Liver (tissue), 3 donors: ENCODE results near the gene HIPK2.

ENCODE experiments used
- CTCF ChIP-seq: fragments of 150-350 bp; IDR thresholded peaks from 2 replicates; pipeline ENCODE4 v1.5.1; 2017; ENCODE audit warnings: improper control_type of control experiment, low read depth, low read length; ENCODE audit not compliant: missing input control
- RXRA ChIP-seq, 2 donors: IDR thresholded peaks; 2 replicates each; pipeline ENCODE4 v1.6.1; 2017 to 2018; ENCODE audit warnings: antibody characterized with exemption in 2 of 2, mild to moderate bottlenecking in 1 of 2
- donor health status: healthy.
- donor health status: healthy.

DNA sequence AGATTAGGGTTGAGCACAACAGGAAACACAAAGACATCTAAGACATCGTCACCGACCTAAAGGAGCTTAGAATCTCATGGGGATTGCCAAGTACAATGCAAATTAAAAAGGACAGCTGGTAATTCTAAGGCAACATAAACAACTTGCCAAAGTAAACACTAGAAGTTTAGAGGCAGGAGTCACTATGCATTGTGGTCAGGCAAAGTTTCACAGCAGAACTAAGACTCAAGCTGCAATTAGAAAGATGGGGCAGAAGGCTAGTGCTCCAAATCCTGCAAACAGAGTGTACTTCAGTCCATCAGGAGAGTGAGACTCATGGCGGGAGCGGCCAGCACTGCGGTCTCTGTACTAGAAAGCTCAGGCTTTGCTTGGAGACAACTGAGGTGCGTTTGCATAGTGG is 52.7 kb downstream of the HIPK2 start:
- TF ChIP-seq CTCF (no peak), RXRA (IDR thresholded peaks at IDR 0.05) (peak in 1 of 2 donors; percentile 29)
